GM12878 (cell line): Measurements from ENCODE around the gene NR3C1. TPM values are rescaled to one million over a fixed set of nuclear protein-coding genes. Genes with fewer than 3 reads are reported as not detected.

Experiments used
- ATAC-seq: fragments of 200-7000 bp; cut with Tn5 transposase; 3 replicates; pipeline ENCODE4 v1.9.1; 2020; ENCODE audit warnings: mild to moderate bottlenecking, moderate library complexity
- BruUV-seq: library from RNA; stranded (reverse); fragments of 400-500 nt; replicated peaks from 2 replicates; lab custom pipeline; 2021; lab: Mats Ljungman, UMichigan
- CTCF ChIA-PET: fragments of 300-600 bp; sonication (Branson Sonifier 250); formaldehyde crosslinking; extraction: SDS; loops from one replicate; lab custom pipeline; 2021; ENCODE audit warnings: inconsistent platforms; lab: Yijun Ruan, JAX
- POLR2A ChIA-PET: fragments of 350-600 bp; formaldehyde crosslinking; extraction: SDS; loops from one replicate; lab custom pipeline; 2021; ENCODE audit warnings: inconsistent platforms; lab: Charles Lee
- RAD21 ChIA-PET: fragments of 300-600 bp; sonication (Branson Sonifier 250); formaldehyde crosslinking; loops from one replicate; lab custom pipeline; 2023; ENCODE audit warnings: antibody characterized with exemption; ENCODE audit not compliant: unreplicated experiment; lab: Charles Lee
- SMC1A ChIA-PET: fragments of 300-600 bp; sonication (Branson Sonifier 250); formaldehyde crosslinking; loops from one replicate; lab custom pipeline; 2023; ENCODE audit not compliant: unreplicated experiment, uncharacterized antibody; lab: Charles Lee
- DNase-seq: peaks from one replicate; pipeline ENCODE4 v3.0.0-alpha.2; 2011; ENCODE audit warnings: low read depth, low spot score
- FAIRE-seq: peaks from 3 replicates; lab custom pipeline; 2011; peaks lifted over from hg19 to GRCh38; lab: Jason Lieb, UNC
- H2AFZ ChIP-seq: 2 replicates; pipeline ENCODE4 v1.6.0; 2011; ENCODE audit warnings: low read depth, low read length, control low read depth; ENCODE audit not compliant: control insufficient read depth
- H3K27ac ChIP-seq: 2 replicates; pipeline ENCODE4 v1.5.1; 2011; ENCODE audit warnings: control low read depth; ENCODE audit not compliant: control insufficient read depth, insufficient read depth
- H3K27me3 ChIP-seq, 2 experiments: replicated peaks in 1 of 2; 2 replicates each; pipeline versions ENCODE4 v1.6.0 to v1.6.1; 2011; ENCODE audit warnings: low read length in 1 of 2; ENCODE audit not compliant: control insufficient read depth in 2 of 2, insufficient read depth in 2 of 2
- H3K36me3 ChIP-seq, 2 experiments: 2 replicates each; pipeline ENCODE4 v1.5.1; 2011; ENCODE audit warnings: low read length in 1 of 2; ENCODE audit not compliant: control insufficient read depth in 2 of 2, insufficient read depth in 2 of 2
- H3K4me1 ChIP-seq: 2 replicates; pipeline ENCODE4 v1.6.1; 2011; ENCODE audit warnings: mild to moderate bottlenecking, low read length, moderate library complexity, mixed read lengths; ENCODE audit not compliant: control insufficient read depth, insufficient read depth
- H3K4me2 ChIP-seq: 2 replicates; pipeline ENCODE4 v1.6.0; 2011; ENCODE audit warnings: control low read depth; ENCODE audit not compliant: control insufficient read depth, insufficient read depth
- H3K4me3 ChIP-seq: fragments of 200-600 bp; sonication (generic); 2 replicates; pipeline ENCODE4 v1.5.1; 2016
- H3K79me2 ChIP-seq: 2 replicates; pipeline ENCODE4 v1.6.0; 2011; ENCODE audit warnings: low read length; ENCODE audit not compliant: control insufficient read depth, insufficient read depth
- H3K9ac ChIP-seq: 2 replicates; pipeline ENCODE4 v1.8.0; 2011; ENCODE audit warnings: low read length, control low read depth, mixed read lengths; ENCODE audit not compliant: control insufficient read depth, insufficient read depth
- H3K9me3 ChIP-seq: replicated peaks from 3 replicates; pipeline ENCODE4 v1.5.1; 2011; ENCODE audit warnings: mild to moderate bottlenecking, low read length; ENCODE audit not compliant: control insufficient read depth, insufficient read depth
- H4K20me1 ChIP-seq: 2 replicates; pipeline ENCODE4 v1.6.0; 2011; ENCODE audit not compliant: control insufficient read depth, insufficient read depth
- BHLHE40 ChIP-seq, 2 experiments: fragments of 450-650 bp in 1 of 2; IDR thresholded peaks; 2 replicates each; pipeline ENCODE4 v1.6.1; 2011 to 2017; ENCODE audit warnings: low read depth in 2 of 2, borderline replicate concordance in 1 of 2, improper control_type of control experiment in 1 of 2, low read length in 1 of 2, mild to moderate bottlenecking in 1 of 2
- CHD1 ChIP-seq: IDR thresholded peaks from 2 replicates; pipeline ENCODE4 v1.6.1; 2012; ENCODE audit warnings: low read depth, low read length, improper control_type of control experiment
- EED ChIP-seq: sonication (generic); IDR thresholded peaks from 2 replicates; pipeline ENCODE4 v1.6.1; 2016; ENCODE audit warnings: antibody characterized with exemption, low read depth
- IKZF1 ChIP-seq: fragments of 450-650 bp; conservative IDR thresholded peaks from 2 replicates; pipeline ENCODE4 v1.6.1; 2017; ENCODE audit warnings: antibody characterized with exemption, mild to moderate bottlenecking
- IKZF2 ChIP-seq, 2 experiments: fragments of 450-650 bp; IDR thresholded peaks; 2 replicates each; pipeline ENCODE4 v1.6.1; 2017; ENCODE audit warnings: mild to moderate bottlenecking in 2 of 2, moderate library complexity in 2 of 2
- KDM1A ChIP-seq: fragments of 200-600 bp; sonication (generic); IDR thresholded peaks from 2 replicates; pipeline ENCODE4 v1.6.1; 2016; ENCODE audit warnings: borderline replicate concordance
- NFIC ChIP-seq: IDR thresholded peaks from 2 replicates; pipeline ENCODE4 v1.6.1; 2012; ENCODE audit warnings: low read depth, mild to moderate bottlenecking, inconsistent platforms, low read length, moderate library complexity
- RAD51 ChIP-seq: fragments of 450-650 bp; IDR thresholded peaks from 2 replicates; pipeline ENCODE4 v1.6.1; 2016; ENCODE audit warnings: moderate library complexity, mild to moderate bottlenecking, inconsistent platforms
- RBBP5 ChIP-seq: fragments of 200-600 bp; sonication (generic); conservative IDR thresholded peaks from 2 replicates; pipeline ENCODE4 v1.6.1; 2016
- SUZ12 ChIP-seq: fragments of 200-600 bp; sonication (generic); IDR thresholded peaks from one replicate; pipeline ENCODE4 v1.6.1; 2018; ENCODE audit warnings: antibody characterized with exemption, mild to moderate bottlenecking; ENCODE audit not compliant: unreplicated experiment
- ZNF207 ChIP-seq: fragments of 450-650 bp; IDR thresholded peaks from 2 replicates; pipeline ENCODE4 v1.6.1; 2014; ENCODE audit warnings: antibody characterized with exemption, mild to moderate bottlenecking, borderline replicate concordance
- ZNF217 ChIP-seq: fragments of 450-650 bp; IDR thresholded peaks from 2 replicates; pipeline ENCODE4 v1.6.1; 2017; ENCODE audit warnings: antibody characterized with exemption, mild to moderate bottlenecking
- WGBS: methylation state at CpG from one replicate; pipeline ENCODE4 v1.1.6; 2016; ENCODE audit warnings: low lambda C conversion rate; ENCODE audit not compliant: insufficient replicate concordance, insufficient coverage; ENCODE audit errors: missing lambda C conversion rate; 5-methylcytosine and 5-hydroxymethylcytosine counted together
- in situ Hi-C: fragments of 300-500 bp; cut with MboI; formaldehyde crosslinking; loops from 9 replicates; pipeline ENCODE4 v1.14.3; 2018; ENCODE audit warnings: mixed read lengths
- intact Hi-C: fragments of 100-400 bp; cut with micrococcal nuclease; formaldehyde crosslinking; loops from one replicate; pipeline ENCODE4 v1.14.2; 2022; ENCODE audit not compliant: unreplicated experiment
- polyA plus RNA-seq, 11 experiments: library from polyadenylated mRNA; depleted of rRNA in 4 of 11; unstranded in 6 of 11; stranded (reverse) in 5 of 11; fragments of >200 nt; fragmentation: Nextera tagmentation in 4 of 11; fragmentation: Illumina TruSeq in 1 of 11; extraction: Ambion mirVana in 4 of 11; extraction: Trizol in 1 of 11; gene quantifications; 1 replicate in 1 of 11; 2 replicates in 10 of 11; pipeline versions ENCODE4 v1.2.1 to v1.2.3, GENCODE V29; 2011 to 2016; ENCODE audit warnings: inconsistent platforms in 2 of 11, missing spikeins in 2 of 11, low read depth in 1 of 11
- total RNA-seq, 4 experiments: library from RNA; depleted of rRNA in 3 of 4; stranded (reverse); fragments of >200 nt in 3 of 4; fragmentation: Illumina TruSeq in 1 of 4; extraction: Trizol in 1 of 4; gene quantifications; 2 replicates each; pipeline versions ENCODE4 v1.2.1 to v1.2.3, GENCODE V29; 2013 to 2021

The NR3C1 gene
- total and polyA plus RNA-seq, 10 of the 15 experiments (the other 5 are each of a cell fraction or from before 2014, with no cell fraction given), result 49.7 to 141 (median 109) TPM

GRCh38 chr5:143318270-143318669 lies 85.2 kb downstream of the NR3C1 start:
- ChIA-PET POLR2A (no interaction called here), SMC1A (interaction anchor here (0.7 to 2.3 kb wide), 5 partner anchors 24 to 319 kb away, joined by 3 to 7 read pairs (median 5); no protein-coding TSS in a partner anchor), RAD21 (interaction anchor here (0.8 to 1.3 kb wide), 2 partner anchors 20 to 104 kb away, joined by 3 read pairs; no protein-coding TSS in a partner anchor), CTCF (interaction anchor here (0.6 to 1.4 kb wide), 3 partner anchors 18 to 41 kb away, joined by 3 to 4 read pairs (median 3); no protein-coding TSS in a partner anchor)
- ATAC-seq, result no peak
- Histone ChIP-seq H3K27me3 (no peaks in the 10 kb centered on the region), H3K4me1 (peaks cover 19% of the 10 kb centered on the region), H2AFZ (no peak overlapping the region), H3K36me3 (no peaks in the 10 kb centered on the region; a peak in 2 of 4 replicates), H3K9me3 (no peaks in the 10 kb centered on the region; the same call in 1 of the 3 replicates), H3K9ac (no peak overlapping the region), H3K79me2 (peaks cover 97% of the 10 kb centered on the region), H3K4me3 (no peak overlapping the region), H3K4me2 (no peak overlapping the region), H4K20me1 (no peaks in the 10 kb centered on the region), H3K27ac (no peak overlapping the region)
- intact Hi-C loops (loop anchor here (10.0 kb wide), 1 partner anchor 507 kb away; no protein-coding TSS in a partner anchor), in situ Hi-C loops (no loop called here)
- FAIRE-seq, result no peak
- no TSS peak for BruUV-seq
- 0% methylated on average over 1 of the region's 1 CpG for WGBS
- DNase-seq, result no peak
- TF ChIP-seq ZNF207, result no peak

- ChIA-PET RAD21 (interaction anchor here (1.3 to 1.4 kb wide), 3 partner anchors 21 to 84 kb away, joined by 3 read pairs; no protein-coding TSS in a partner anchor), CTCF (interaction anchor here (0.6 to 1.4 kb wide), 3 partner anchors 19 to 651 kb away, joined by 3 read pairs; no protein-coding TSS in a partner anchor), SMC1A (interaction anchor here (0.6 to 1.8 kb wide), 8 partner anchors 27 to 98 kb away, joined by 3 to 5 read pairs (median 4); partner anchors contain the start of gene NR3C1), POLR2A (interaction anchor here (0.6 to 1.0 kb wide), 2 partner anchors 15 to 377 kb away, joined by 3 to 7 read pairs; no protein-coding TSS in a partner anchor)
- peaks cover 97% of the 10 kb centered on the region for H3K79me2 ChIP-seq
- ATAC-seq, result no peak
- H3K36me3 ChIP-seq, result peaks cover 4 to 6% of the 10 kb centered on the region in 2 experiments; a peak in 2 of 4 replicates
- intact Hi-C loops (loop anchor here (10.0 kb wide), 1 partner anchor 508 kb away; no protein-coding TSS in a partner anchor), in situ Hi-C loops (no loop called here)
- no peak overlapping the region for H2AFZ ChIP-seq
- no TSS peak for BruUV-seq
- H3K9me3 ChIP-seq, result no peaks in the 10 kb centered on the region
- H3K4me1 ChIP-seq, result peaks cover 14% of the 10 kb centered on the region; the same call in 1 of the 2 replicates
- H3K9ac ChIP-seq, result no peak overlapping the region
- H4K20me1 ChIP-seq, result no peaks in the 10 kb centered on the region
- DNase-seq, result no peak
- H3K4me3 ChIP-seq, result no peak overlapping the region
- no peak for FAIRE-seq
- H3K27me3 ChIP-seq, result no peaks in the 10 kb centered on the region
- no peak overlapping the region for H3K4me2 ChIP-seq
- 70% methylated on average over 4 of the region's 4 CpGs for WGBS
- H3K27ac ChIP-seq, result no peak overlapping the region
- TF ChIP-seq NFIC (no peak), BHLHE40 (IDR thresholded peaks at IDR 0.05; ENCODE audit: borderline replicate concordance in 1 of 2, low read depth in 2 of 2, low read length in 1 of 2) (no peak), KDM1A (no peak), ZNF217 (no peak), EED (no peak), IKZF2 (IDR thresholded peaks at IDR 0.05) (no peak), IKZF1 (no peak), RBBP5 (no peak), CHD1 (no peak), SUZ12 (no peak), RAD51 (no peak)
Observed at GRCh38 chr5:143316844-143317631, 86.4 kb downstream of the NR3C1 start.
